SU-DHL-6 (cell line): ENCODE results near the gene TMEM163.

ENCODE experiments used
- H2AFZ ChIP-seq: fragments of 200-600 bp; sonication (generic); 2 replicates; pipeline ENCODE4 v1.6.1; 2014; ENCODE audit warnings: low read depth, mild to moderate bottlenecking, moderate library complexity, mixed read lengths, antibody characterized with exemption, low read length; ENCODE audit not compliant: severe bottlenecking
- H3F3A ChIP-seq: fragments of 200-600 bp; shearing (Covaris generic); 2 replicates; pipeline ENCODE4 v1.6.0; 2016; ENCODE audit warnings: antibody characterized with exemption, mild to moderate bottlenecking; ENCODE audit not compliant: insufficient read depth
- H3K27ac ChIP-seq: fragments of 200-600 bp; sonication (generic); 2 replicates; pipeline ENCODE4 v1.5.1; 2016; ENCODE audit warnings: low read depth, mild to moderate bottlenecking, low read length, moderate library complexity, mixed read lengths
- H3K27me3 ChIP-seq: fragments of 200-600 bp; sonication (generic), shearing (Covaris generic); 2 replicates; pipeline ENCODE4 v1.6.0; 2014; ENCODE audit warnings: mild to moderate bottlenecking, low read length
- H3K36me3 ChIP-seq: fragments of 200-600 bp; sonication (generic); 2 replicates; pipeline ENCODE4 v1.6.1; 2014; ENCODE audit warnings: mild to moderate bottlenecking, low read length, mixed read lengths
- H3K4me2 ChIP-seq: fragments of 300-600, 200-600 bp; shearing (Covaris generic), sonication (generic); 2 replicates; pipeline ENCODE4 v1.6.0; 2014; ENCODE audit warnings: low read length, low read depth, mild to moderate bottlenecking; ENCODE audit not compliant: poor library complexity, severe bottlenecking
- H3K4me3 ChIP-seq: fragments of 200-600 bp; sonication (generic); 2 replicates; pipeline ENCODE4 v1.5.1; 2014; ENCODE audit warnings: antibody characterized with exemption, low read length, mild to moderate bottlenecking, mixed read lengths; ENCODE audit not compliant: insufficient read depth, poor library complexity, severe bottlenecking
- H3K79me2 ChIP-seq: fragments of 200-600 bp; sonication (generic); 2 replicates; pipeline ENCODE4 v1.6.1; 2014; ENCODE audit warnings: mild to moderate bottlenecking, low read length, moderate library complexity; ENCODE audit not compliant: insufficient read depth
- H3K9ac ChIP-seq: fragments of 200-600 bp; sonication (generic); 2 replicates; pipeline ENCODE4 v1.7.0; 2014; ENCODE audit warnings: mild to moderate bottlenecking, low read length
- H3K9me2 ChIP-seq: fragments of 200-600 bp; sonication (generic); replicated peaks from 2 replicates; pipeline ENCODE4 v1.6.1; 2014; ENCODE audit warnings: low read length; ENCODE audit not compliant: insufficient read depth
- H3K9me3 ChIP-seq: fragments of 200-600 bp; sonication (generic); 2 replicates; pipeline ENCODE4 v1.6.1; 2014; ENCODE audit warnings: low read length, mixed read lengths; ENCODE audit not compliant: insufficient read depth
- H4K20me1 ChIP-seq: fragments of 200-600 bp; sonication (generic); 2 replicates; pipeline ENCODE4 v1.6.1; 2014; ENCODE audit warnings: low read depth, mild to moderate bottlenecking, antibody characterized with exemption, low read length, moderate library complexity, mixed read lengths
- CTCF ChIP-seq: fragments of 200-600 bp; sonication (generic); IDR thresholded peaks from one replicate; pipeline ENCODE4 v1.5.1; 2017; ENCODE audit warnings: antibody characterized with exemption, mild to moderate bottlenecking, low read length, moderate library complexity; ENCODE audit not compliant: insufficient read depth, poor library complexity, severe bottlenecking
- EZH2phosphoT487 ChIP-seq: fragments of 200-600 bp; sonication (generic), shearing (Covaris generic); conservative IDR thresholded peaks from 2 replicates; pipeline ENCODE4 v1.6.1; 2018; ENCODE audit warnings: mild to moderate bottlenecking, antibody characterized with exemption, low read length, moderate library complexity, mixed read lengths

The TMEM163 gene

DNA sequence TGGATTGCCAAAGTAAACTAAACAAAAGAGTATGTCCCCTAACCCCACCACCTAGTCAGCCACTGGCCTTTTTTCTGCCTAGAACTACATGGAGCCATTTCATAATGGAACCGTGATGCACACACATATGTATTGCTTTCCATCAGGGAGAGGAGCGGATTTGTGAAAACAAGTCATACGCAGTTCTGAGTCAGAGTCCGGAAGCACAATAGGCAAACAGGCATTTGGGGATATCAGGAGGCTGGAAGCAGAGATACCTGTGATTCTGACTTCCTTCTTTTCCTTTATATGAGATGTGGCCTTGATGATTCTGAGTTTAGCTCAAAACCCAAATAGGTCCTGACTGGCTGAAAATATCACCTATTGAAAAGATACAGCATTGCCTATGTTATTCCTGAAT is 93.5 kb downstream of the TMEM163 start:
- H3K9me3 ChIP-seq: no peaks in the 10 kb centered on the region
- no peaks in the 10 kb centered on the region for H3F3A ChIP-seq

DNA sequence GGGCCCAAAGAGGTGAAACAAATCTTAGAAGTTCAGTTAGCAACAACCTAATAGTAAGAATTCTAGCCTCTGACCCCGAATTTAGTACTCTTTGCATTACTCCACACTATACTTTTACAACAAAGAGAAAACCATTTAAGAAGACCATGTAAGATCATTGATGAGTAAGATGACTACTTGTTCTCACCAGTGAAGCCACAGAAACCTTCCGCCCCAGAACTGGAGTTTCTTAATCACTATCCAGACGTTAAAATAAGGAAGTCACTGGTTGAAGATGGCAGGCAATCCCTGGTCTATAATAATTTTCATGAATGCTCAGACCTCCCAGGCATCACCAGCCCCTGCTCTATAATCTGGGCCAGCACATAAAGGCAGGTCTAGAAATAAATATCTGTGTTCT is 95.0 kb downstream of the TMEM163 start:
- H3K36me3 ChIP-seq: no peaks in the 10 kb centered on the region
- H3K9me3 ChIP-seq: peaks cover 7% of the 10 kb centered on the region
- H3K4me3 ChIP-seq: no peak overlapping the region
- no peaks in the 10 kb centered on the region for H3K27me3 ChIP-seq
- H3K79me2 ChIP-seq: no peaks in the 10 kb centered on the region
- no peak overlapping the region for H3K4me2 ChIP-seq
- H3K9ac ChIP-seq: no peak overlapping the region
- H2AFZ ChIP-seq: no peak overlapping the region
- H4K20me1 ChIP-seq: no peaks in the 10 kb centered on the region
- TF ChIP-seq EZH2phosphoT487 (no peak), CTCF (no peak)
- H3F3A ChIP-seq: no peaks in the 10 kb centered on the region
- H3K9me2 ChIP-seq: no peaks in the 10 kb centered on the region
- H3K27ac ChIP-seq: no peak overlapping the region

More for the DNA sequence above, 93.5 kb downstream of the TMEM163 start:
- H3K4me3 ChIP-seq: no peak overlapping the region
- no peak overlapping the region for H3K9ac ChIP-seq
- H3K4me2 ChIP-seq: no peak overlapping the region
- TF ChIP-seq EZH2phosphoT487 (no peak), CTCF (no peak)
- no peaks in the 10 kb centered on the region for H3K9me2 ChIP-seq
- no peaks in the 10 kb centered on the region for H3K27me3 ChIP-seq
- H3K79me2 ChIP-seq: no peaks in the 10 kb centered on the region
- no peak overlapping the region for H2AFZ ChIP-seq
- no peak overlapping the region for H3K27ac ChIP-seq
- H4K20me1 ChIP-seq: no peaks in the 10 kb centered on the region
- H3K36me3 ChIP-seq: no peaks in the 10 kb centered on the region

DNA sequence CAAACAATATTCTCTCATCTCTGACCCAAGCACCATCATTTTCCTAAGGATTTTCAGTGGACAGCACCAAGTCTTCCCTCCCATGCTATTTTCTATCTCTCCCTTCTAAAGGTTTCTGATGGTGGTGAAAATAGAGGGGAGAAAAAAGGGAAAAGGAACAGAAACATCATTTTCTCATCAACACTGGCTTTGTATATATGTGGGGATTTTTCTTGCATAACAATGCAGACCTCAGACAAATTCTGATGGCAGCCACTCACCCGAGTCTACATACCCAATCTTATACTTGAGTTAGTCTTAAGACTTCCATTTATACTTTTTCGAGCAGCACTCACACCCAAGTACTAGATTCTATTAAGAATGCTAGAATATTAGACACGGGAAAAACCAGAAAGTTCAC is 95.8 kb downstream of the TMEM163 start:
- H3F3A ChIP-seq: no peaks in the 10 kb centered on the region
- TF ChIP-seq CTCF: no peak
- H3K4me3 ChIP-seq: no peak overlapping the region
- H3K36me3 ChIP-seq: no peaks in the 10 kb centered on the region
- no peak overlapping the region for H3K4me2 ChIP-seq
- H4K20me1 ChIP-seq: no peaks in the 10 kb centered on the region
- H3K9me2 ChIP-seq: no peaks in the 10 kb centered on the region
- H3K79me2 ChIP-seq: no peaks in the 10 kb centered on the region
- H3K27ac ChIP-seq: no peak overlapping the region
- no peak overlapping the region for H3K9ac ChIP-seq
- H3K9me3 ChIP-seq: peaks cover 7% of the 10 kb centered on the region
- H2AFZ ChIP-seq: no peak overlapping the region
- no peaks in the 10 kb centered on the region for H3K27me3 ChIP-seq
